Heart right ventricle (tissue), 16 donors: Measurements from ENCODE around the gene CDH23. TPM values are rescaled to one million over a fixed set of nuclear protein-coding genes. Genes with fewer than 3 reads are reported as not detected.

Source experiments
- ATAC-seq, 8 donors: fragments of 200-7000 bp; cut with Tn5 transposase; one replicate each; pipeline ENCODE4 v1.9.1; 2020; ENCODE audit warnings: mild to moderate bottlenecking in 8 of 8, moderate library complexity in 8 of 8, moderate number of reproducible peaks in 1 of 8
- DNase-seq, 2 donors: peaks; one replicate each; pipeline ENCODE4 v3.0.0-alpha.2; 2020
- H3K27ac ChIP-seq, 10 donors: fragments of 200-600 bp; sonication (generic) in 2 of 10; one replicate each; pipeline versions ENCODE4 v1.5.0 to v1.8.0; 2020 to 2022; ENCODE audit warnings: mild to moderate bottlenecking in 3 of 10
- H3K27me3 ChIP-seq, 7 donors: fragments of 200-600 bp; one replicate each; pipeline ENCODE4 v1.8.0; 2021 to 2022; ENCODE audit warnings: mild to moderate bottlenecking in 2 of 7
- H3K36me3 ChIP-seq, 9 donors: fragments of 200-600 bp; sonication (generic) in 1 of 9; one replicate each; pipeline versions ENCODE4 v1.5.0 to v1.8.0; 2020 to 2022; ENCODE audit warnings: mild to moderate bottlenecking in 2 of 9
- H3K4me1 ChIP-seq, 9 donors: fragments of 200-600 bp; sonication (generic) in 1 of 9; one replicate each; pipeline versions ENCODE4 v1.5.0 to v1.8.0; 2020 to 2022; ENCODE audit warnings: mild to moderate bottlenecking in 4 of 9
- H3K4me3 ChIP-seq, 10 donors: fragments of 200-600 bp; sonication (generic) in 2 of 10; one replicate each; pipeline versions ENCODE4 v1.5.0 to v1.8.0; 2020 to 2022; ENCODE audit warnings: mild to moderate bottlenecking in 7 of 10, moderate library complexity in 2 of 10
- H3K9me3 ChIP-seq, 11 donors: fragments of 200-600 bp in 10 of 11; sonication (generic) in 2 of 11; one replicate each; pipeline versions ENCODE4 v1.5.0 to v1.8.0; 2013 to 2022; ENCODE audit warnings: mild to moderate bottlenecking in 2 of 11, control low read depth in 1 of 11, moderate library complexity in 1 of 11
- WGBS, 2 donors: extraction: QIAGEN DNeasy Blood & Tissue Kit; methylation state at CpG; one replicate each; pipeline ENCODE4 v1.1.7; 2013; ENCODE audit warnings: inconsistent platforms in 1 of 2; 5-methylcytosine and 5-hydroxymethylcytosine counted together
- intact Hi-C, 10 donors: fragments of 100-400 bp; cut with DNase I; formaldehyde crosslinking; loops; one replicate each; pipeline versions ENCODE4 v1.11.1 to v1.14.2; 2022
- polyA plus RNA-seq, 2 donors: library from polyadenylated mRNA; stranded (reverse); fragments of 200-250 nt; gene quantifications; one replicate each; pipeline ENCODE4 v1.2.3, GENCODE V29; 2013
- total RNA-seq, 10 donors: library from RNA; stranded (reverse); fragmentation: NEBNext Ultra II Directional in 3 of 10; extraction: Animal tissue kit (Norgen Biotek cat#: 25700) in 3 of 10; gene quantifications; one replicate each; pipeline versions ENCODE4 v1.2.1 to v1.2.4, GENCODE V29; 2021 to 2023
- TF ChIP-seq, protein P1 (sequence below), 9 donors: fragments of 200-600 bp; sonication (generic) in 2 of 9; IDR thresholded peaks; one replicate each; pipeline versions ENCODE4 v1.5.0 to v1.8.0; 2021 to 2022; ENCODE audit warnings: antibody characterized with exemption in 9 of 9, mild to moderate bottlenecking in 5 of 9, moderate library complexity in 1 of 9
- donor health status: Arrhythmogenic right ventricular cardiomyopathy.
- donor health status: ischemic (EF 13 %, LVEDD 7.1; RV severe dilation, severe dysfunction).
- donor health status: healthy with polysubstance abuse.
- donor health status: DM: no; HTN: yes; CAD: no.
- donor health status: DM: no; HTN: no; CAD: no.
- donor health status: ischemic (EF 25% LVEDD 6.9; RV normal size, moderate dysfunction).
- donor health status: ischemic (EF 25% LVEDD 5.7; RV mildly dilated, moderate dysfunction).
- donor health status: healthy.
- donor health status: DM: yes; HTN: yes; CAD: no.
- donor health status: Ischemic cardiomyopathy.
- donor health status: ischemic (EF 35%, LVEDD 5.7; RV mildly dilated, moderate dysfunction).
- donor health status: nonischemic (EF 11% LVEDD 7.7; RV severe dilation, severe dysfunction).
- donor health status: DM: yes; HTN: yes; CAD: no.
- donor health status: PGD.
- donor health status: ischemic (EF 29% LVEDD 5.4; RV normal size, mild dysfunction).
- donor health status: nonischemic (EF 23%, LVEDD 6.1; RV moderate dilation, normal function).

Gene CDH23
- total and polyA plus RNA-seq, 12 donors = 1.1 to 7.7 (median 4.6) TPM

DNA sequence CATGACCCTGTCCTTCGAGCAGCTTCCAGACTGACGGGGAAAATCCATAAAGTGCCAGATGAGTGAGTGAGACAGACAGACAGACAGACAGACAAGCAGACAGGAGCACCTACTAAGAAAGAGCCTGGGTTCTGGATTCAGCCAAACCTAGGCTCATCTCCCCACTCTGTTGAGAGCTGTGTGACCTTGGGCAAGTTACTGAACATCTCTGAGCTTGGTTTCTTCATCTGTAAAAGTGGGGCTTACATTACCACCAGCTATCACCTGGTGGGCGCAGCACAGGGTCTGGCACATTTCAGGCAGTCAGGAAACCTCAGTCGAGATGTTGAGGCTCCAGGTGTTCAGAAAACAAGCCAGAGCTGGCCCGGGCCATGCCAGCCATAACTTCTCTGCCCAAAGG is 285.3 kb downstream of the CDH23 start:
- Histone ChIP-seq H3K9me3 (no peaks in the 10 kb centered on the region), H3K27ac (peak overlapping the region in 6 of 10 donors; percentile 14 to 78 (median 46)), H3K27me3 (no peaks in the 10 kb centered on the region), H3K4me1 (peaks cover 10 to 81% (median 38%) of the 10 kb centered on the region in 9 donors), H3K36me3 (no peaks in the 10 kb centered on the region), H3K4me3 (no peak overlapping the region)
- ATAC-seq (no peak), DNase-seq (no peak)
- TF ChIP-seq, protein P1, sequence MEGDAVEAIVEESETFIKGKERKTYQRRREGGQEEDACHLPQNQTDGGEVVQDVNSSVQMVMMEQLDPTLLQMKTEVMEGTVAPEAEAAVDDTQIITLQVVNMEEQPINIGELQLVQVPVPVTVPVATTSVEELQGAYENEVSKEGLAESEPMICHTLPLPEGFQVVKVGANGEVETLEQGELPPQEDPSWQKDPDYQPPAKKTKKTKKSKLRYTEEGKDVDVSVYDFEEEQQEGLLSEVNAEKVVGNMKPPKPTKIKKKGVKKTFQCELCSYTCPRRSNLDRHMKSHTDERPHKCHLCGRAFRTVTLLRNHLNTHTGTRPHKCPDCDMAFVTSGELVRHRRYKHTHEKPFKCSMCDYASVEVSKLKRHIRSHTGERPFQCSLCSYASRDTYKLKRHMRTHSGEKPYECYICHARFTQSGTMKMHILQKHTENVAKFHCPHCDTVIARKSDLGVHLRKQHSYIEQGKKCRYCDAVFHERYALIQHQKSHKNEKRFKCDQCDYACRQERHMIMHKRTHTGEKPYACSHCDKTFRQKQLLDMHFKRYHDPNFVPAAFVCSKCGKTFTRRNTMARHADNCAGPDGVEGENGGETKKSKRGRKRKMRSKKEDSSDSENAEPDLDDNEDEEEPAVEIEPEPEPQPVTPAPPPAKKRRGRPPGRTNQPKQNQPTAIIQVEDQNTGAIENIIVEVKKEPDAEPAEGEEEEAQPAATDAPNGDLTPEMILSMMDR (IDR thresholded peaks at IDR 0.05) = no peak
- WGBS, 2 donors = 95 to 97% methylated on average over 5 of the region's 5 CpGs
- intact Hi-C loops = no loop called here

DNA sequence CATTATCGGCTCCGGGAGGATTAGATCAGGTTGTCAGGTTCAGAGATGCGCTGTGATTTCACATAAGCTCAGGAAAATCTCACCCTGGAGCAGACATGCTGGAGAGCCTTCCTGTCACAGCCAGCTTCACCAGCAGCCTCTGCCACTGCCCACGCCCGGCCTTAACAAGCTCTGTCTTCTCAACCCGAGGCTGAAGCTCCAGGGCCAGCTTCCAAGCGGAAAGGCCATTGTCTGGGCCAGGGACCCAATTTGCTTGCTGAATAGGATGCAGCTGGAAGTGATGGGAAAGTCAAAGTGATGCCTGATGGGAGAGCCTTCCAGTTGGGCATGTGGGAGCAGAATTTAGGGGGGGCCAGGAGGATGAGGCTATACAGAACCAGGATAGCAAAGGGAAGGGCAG is 286.6 kb downstream of the CDH23 start:
- H3K4me3 ChIP-seq = no peak overlapping the region
- no peaks in the 10 kb centered on the region for H3K27me3 ChIP-seq
- peaks cover 10 to 77% (median 40%) of the 10 kb centered on the region in 9 donors for H3K4me1 ChIP-seq
- WGBS, 2 donors = 64 to 69% methylated on average over 7 of the region's 7 CpGs
- H3K9me3 ChIP-seq = no peaks in the 10 kb centered on the region
- H3K27ac ChIP-seq = peak overlapping the region in 7 of 10 donors; percentile 2 to 76 (median 34)
- TF ChIP-seq, protein P1 (IDR thresholded peaks at IDR 0.05) = no peak
- intact Hi-C loops = no loop called here
- no peaks in the 10 kb centered on the region for H3K36me3 ChIP-seq
- DNase-seq (no peak), ATAC-seq (peak in 5 of 8 donors; percentile 23 to 42 (median 30))

DNA sequence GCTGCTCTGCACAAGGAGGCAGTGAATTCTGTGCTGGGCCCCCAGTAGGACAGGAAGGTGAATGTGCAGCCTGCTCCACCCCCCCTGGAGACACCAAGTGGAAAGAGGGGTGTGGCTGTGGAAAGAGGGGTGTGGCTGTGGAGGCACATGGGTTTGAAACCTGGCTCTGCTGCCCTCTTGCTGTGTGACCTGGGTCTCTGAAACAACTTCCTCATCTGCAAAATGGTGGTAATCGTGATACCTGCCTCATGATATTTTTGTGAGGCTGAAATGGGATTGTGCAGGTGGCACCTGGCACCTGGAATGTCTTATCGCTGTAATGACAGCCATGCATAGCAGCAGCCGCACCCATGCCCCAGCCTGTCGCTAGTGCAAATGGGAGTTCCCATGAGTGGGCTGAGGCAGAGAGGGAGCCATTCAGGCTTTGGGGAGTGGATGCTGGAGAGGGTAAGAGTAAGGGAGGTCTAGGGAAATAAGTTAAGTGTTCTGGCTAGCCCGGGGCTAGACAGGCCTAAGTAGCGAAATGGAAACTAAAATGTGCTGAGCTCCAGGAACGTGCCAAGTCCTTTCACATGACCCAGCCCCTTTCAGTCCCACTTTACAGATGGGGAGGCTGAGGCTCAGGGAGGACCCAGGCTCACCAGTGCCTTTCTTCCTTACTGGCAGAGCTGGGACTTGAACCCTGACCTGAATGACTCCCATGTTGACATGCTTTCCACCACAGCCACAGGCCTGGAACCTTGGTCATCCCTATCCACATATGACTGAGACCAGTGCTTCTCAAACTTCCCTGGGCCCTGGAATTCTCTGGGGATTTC is 287.8 kb downstream of the CDH23 start:
- H3K36me3 ChIP-seq = no peaks in the 10 kb centered on the region
- WGBS, 2 donors = 83 to 91% methylated on average over 7 of the region's 7 CpGs
- H3K4me1 ChIP-seq = peaks cover 7 to 66% (median 29%) of the 10 kb centered on the region in 9 donors
- H3K9me3 ChIP-seq = no peaks in the 10 kb centered on the region
- DNase-seq (peak in 1 of 2 donors; percentile 38), ATAC-seq (peak in 6 of 8 donors; percentile 25 to 56 (median 38))
- H3K27ac ChIP-seq = peak overlapping the region in 3 of 10 donors; percentile 15 to 76 (median 63)
- TF ChIP-seq, protein P1 (IDR thresholded peaks at IDR 0.05) = peak in 1 of 9 donors; percentile 28
- intact Hi-C loops = no loop called here
- H3K4me3 ChIP-seq = no peak overlapping the region
- H3K27me3 ChIP-seq = no peaks in the 10 kb centered on the region

GRCh38 chr10:71685554-71686232 is 289.0 kb downstream of the CDH23 start:
- Histone ChIP-seq H3K36me3 (no peaks in the 10 kb centered on the region), H3K9me3 (no peaks in the 10 kb centered on the region), H3K4me3 (no peak overlapping the region), H3K4me1 (peaks cover 3 to 56% (median 20%) of the 10 kb centered on the region in 9 donors), H3K27me3 (no peaks in the 10 kb centered on the region), H3K27ac (peak overlapping the region in 1 of 10 donors; percentile 48)
- intact Hi-C loops = no loop called here
- ATAC-seq = no peak
- TF ChIP-seq, protein P1 (IDR thresholded peaks at IDR 0.05) = no peak
- DNase-seq = no peak
- WGBS, 2 donors = 71 to 83% methylated on average over 13 of the region's 13 CpGs
